Thoracic aorta (tissue), 2 donors: ENCODE measurements around the gene TRIM41. TPM values are rescaled to one million over a fixed set of nuclear protein-coding genes. Genes with fewer than 3 reads are reported as not detected.

Source experiments
- ATAC-seq: fragments of 150-250 bp; one replicate; pipeline ENCODE4 v1.8.0; 2017; ENCODE audit warnings: low read depth; ENCODE audit not compliant: insufficient number of reproducible peaks, low FRiP score
- DNase-seq: peaks from one replicate; pipeline ENCODE4 v3.0.0-alpha.2; 2020; ENCODE audit warnings: low spot score
- H3K27ac ChIP-seq, 2 donors: fragments of 200-600 bp; sonication (generic); 1 replicate in 1 of 2; 2 replicates in 1 of 2; pipeline ENCODE4 v1.5.1; 2016; ENCODE audit warnings: mild to moderate bottlenecking in 2 of 2, moderate library complexity in 2 of 2
- H3K27me3 ChIP-seq: fragments of 200-600 bp; sonication (generic); replicated peaks from 2 replicates; pipeline ENCODE4 v1.6.0; 2016; ENCODE audit warnings: mild to moderate bottlenecking; ENCODE audit not compliant: insufficient read depth
- H3K36me3 ChIP-seq: fragments of 200-600 bp; sonication (generic); one replicate; pipeline ENCODE4 v1.5.1; 2016
- H3K4me1 ChIP-seq, 2 donors: fragments of 200-600 bp; sonication (generic); 1 replicate in 1 of 2; 2 replicates in 1 of 2; pipeline versions ENCODE4 v1.5.1 to v1.6.0; 2016; ENCODE audit warnings: low read depth in 2 of 2, mild to moderate bottlenecking in 1 of 2; ENCODE audit not compliant: control insufficient read depth in 1 of 2
- H3K4me3 ChIP-seq: fragments of 200-600 bp; sonication (generic); 2 replicates; pipeline ENCODE4 v1.5.1; 2016; ENCODE audit warnings: mild to moderate bottlenecking
- H3K9me3 ChIP-seq: fragments of 200-600 bp; sonication (generic); 2 replicates; pipeline ENCODE4 v1.5.1; 2016
- CTCF ChIP-seq: fragments of 200-600 bp; sonication (generic); IDR thresholded peaks from one replicate; pipeline ENCODE4 v1.5.1; 2019; ENCODE audit warnings: antibody characterized with exemption
- total RNA-seq, 2 donors: library from RNA; depleted of rRNA; stranded (reverse); fragments of >200 nt; gene quantifications; one replicate each; pipeline versions ENCODE4 v1.1.0 to v1.2.3, GENCODE V29; 2016

The TRIM41 gene
- total RNA-seq, 2 donors from 2014 or later = 12.2 to 12.4 TPM

DNA sequence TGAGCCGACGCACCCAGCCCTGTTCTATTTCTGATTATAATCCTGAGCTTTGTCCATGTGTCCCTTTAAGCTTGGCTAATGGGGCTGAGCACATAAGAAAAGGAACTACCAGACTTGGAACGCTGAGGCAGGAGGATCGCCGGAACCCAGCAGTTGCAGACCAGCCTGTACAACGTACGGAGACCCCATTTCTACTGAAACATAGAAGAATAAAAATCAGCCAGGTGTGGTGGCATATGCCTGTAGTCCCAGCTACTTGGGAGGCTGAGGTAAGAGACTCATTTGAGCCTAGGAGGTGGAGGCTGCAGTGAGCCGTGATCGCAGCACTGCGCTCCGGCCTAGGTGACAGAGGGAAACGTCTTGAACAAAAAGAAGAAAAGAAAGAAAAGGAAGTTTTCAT lies 40.4 kb upstream of the TRIM41 start:
- H3K9me3 ChIP-seq = no peaks in the 10 kb centered on the region
- no peak for ATAC-seq
- no peaks in the 10 kb centered on the region for H3K36me3 ChIP-seq
- TF ChIP-seq CTCF = no peak
- H3K27me3 ChIP-seq = no peaks in the 10 kb centered on the region
- H3K4me3 ChIP-seq = no peak overlapping the region
- H3K4me1 ChIP-seq = peaks cover 0 to 8% of the 10 kb centered on the region in 2 donors
- DNase-seq = no peak
- H3K27ac ChIP-seq = no peak overlapping the region

GRCh38 chr5:181184845-181185216 lies 38.2 kb upstream of the TRIM41 start:
- ATAC-seq = no peak
- no peak for DNase-seq

DNA sequence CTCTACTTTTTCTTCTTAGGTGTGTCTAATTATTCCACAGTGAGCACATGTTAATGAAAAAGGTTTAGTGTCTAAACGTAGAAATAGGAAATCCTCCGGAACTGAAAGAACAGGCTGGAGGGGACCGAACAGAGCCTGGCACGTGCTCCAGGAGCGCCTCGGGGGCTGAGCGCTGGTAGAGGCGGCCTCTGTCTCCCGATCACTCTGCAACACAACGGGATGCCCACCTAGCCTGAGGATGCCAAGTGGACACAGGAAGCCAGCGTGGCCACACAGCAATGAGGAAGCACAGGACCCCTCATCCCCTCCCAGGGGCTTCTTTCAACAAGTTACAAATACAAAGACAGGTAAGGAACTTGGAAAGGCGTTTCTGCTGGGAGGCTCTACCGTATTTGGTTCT lies 37.5 kb upstream of the TRIM41 start:
- no peak for DNase-seq
- Histone ChIP-seq H3K36me3 (no peaks in the 10 kb centered on the region), H3K27me3 (no peaks in the 10 kb centered on the region), H3K4me3 (no peak overlapping the region), H3K27ac (no peak overlapping the region), H3K9me3 (no peaks in the 10 kb centered on the region), H3K4me1 (peaks cover 0 to 8% of the 10 kb centered on the region in 2 donors)
- ATAC-seq = no peak
- no peak for TF ChIP-seq CTCF

More at GRCh38 chr5:181184845-181185216, 38.2 kb upstream of the TRIM41 start:
- Histone ChIP-seq H3K9me3 (no peaks in the 10 kb centered on the region), H3K36me3 (no peaks in the 10 kb centered on the region), H3K4me3 (peak overlapping the region; percentile 73), H3K27ac (peak overlapping the region; percentile 1 to 27), H3K4me1 (peaks cover 0 to 8% of the 10 kb centered on the region in 2 donors), H3K27me3 (no peaks in the 10 kb centered on the region)
- TF ChIP-seq CTCF = no peak

GRCh38 chr5:181186022-181186421 lies 37.1 kb upstream of the TRIM41 start:
- no peaks in the 10 kb centered on the region for H3K27me3 ChIP-seq
- no peaks in the 10 kb centered on the region for H3K36me3 ChIP-seq
- H3K4me1 ChIP-seq = peaks cover 0 to 8% of the 10 kb centered on the region in 2 donors
- ATAC-seq (no peak), DNase-seq (no peak)
- no peak overlapping the region for H3K4me3 ChIP-seq
- H3K27ac ChIP-seq = no peak overlapping the region
- H3K9me3 ChIP-seq = no peaks in the 10 kb centered on the region
- no peak for TF ChIP-seq CTCF

- Histone ChIP-seq H3K4me1 (peaks cover 0 to 8% of the 10 kb centered on the region in 2 donors), H3K27ac (peak overlapping the region in 1 of 2 donors; percentile 89), H3K9me3 (no peaks in the 10 kb centered on the region), H3K27me3 (no peaks in the 10 kb centered on the region), H3K36me3 (no peaks in the 10 kb centered on the region), H3K4me3 (peak overlapping the region; percentile 99)
- TF ChIP-seq CTCF = no peak
- ATAC-seq = no peak
- no peak for DNase-seq
Observed at GRCh38 chr5:181186986-181187499, 36.0 kb upstream of the TRIM41 start.
